Measurements from ENCODE around the gene REP15.
A peak's percentile ranks its signal among the peaks of the same experiment; 100 is the strongest.

The REP15 gene

GRCh38 chr12:27673101-27673718, 23.0 kb upstream of the REP15 start:
- FAIRE-seq (no peak), DNase-seq (ENCODE audit: insufficient read length) (no peak)
- TF ChIP-seq POLR2AphosphoS5 (IDR thresholded peaks at IDR 0.05; ENCODE audit: low read depth, low read length), result no peak
- no peak for TF ChIP-seq POLR2A (IDR thresholded peaks at IDR 0.05; ENCODE audit: low read depth, low read length)
- no peak for TF ChIP-seq TAF1 (IDR thresholded peaks at IDR 0.05; ENCODE audit: borderline replicate concordance, low read depth, low read length)

GRCh38 chr12:27674989-27675388, 21.3 kb upstream of the REP15 start:
- TF ChIP-seq TAF1 (IDR thresholded peaks at IDR 0.05; ENCODE audit: borderline replicate concordance, low read depth, low read length) (no peak), POLR2AphosphoS5 (IDR thresholded peaks at IDR 0.05; ENCODE audit: low read depth, low read length) (no peak), POLR2A (IDR thresholded peaks at IDR 0.05; ENCODE audit: low read depth, low read length) (no peak)
- no peak for DNase-seq (ENCODE audit: insufficient read length)
- FAIRE-seq, result peak; percentile 5

- TF ChIP-seq TAF1 (IDR thresholded peaks at IDR 0.05; ENCODE audit: borderline replicate concordance, low read depth, low read length) (no peak), POLR2AphosphoS5 (IDR thresholded peaks at IDR 0.05; ENCODE audit: low read depth, low read length) (no peak), POLR2A (IDR thresholded peaks at IDR 0.05; ENCODE audit: low read depth, low read length) (no peak)
- FAIRE-seq (no peak), DNase-seq (ENCODE audit: insufficient read length) (no peak)
Measured at GRCh38 chr12:27680619-27681018, 15.6 kb upstream of the REP15 start.

- FAIRE-seq (no peak), DNase-seq (ENCODE audit: insufficient read length) (no peak)
- TF ChIP-seq POLR2A (IDR thresholded peaks at IDR 0.05; ENCODE audit: low read depth, low read length), result no peak
- TF ChIP-seq POLR2AphosphoS5 (IDR thresholded peaks at IDR 0.05; ENCODE audit: low read depth, low read length), result no peak
- TF ChIP-seq TAF1 (IDR thresholded peaks at IDR 0.05; ENCODE audit: borderline replicate concordance, low read depth, low read length), result no peak
Measured at GRCh38 chr12:27682534-27682933, 13.7 kb upstream of the REP15 start.

- TF ChIP-seq TAF1 (IDR thresholded peaks at IDR 0.05; ENCODE audit: borderline replicate concordance, low read depth, low read length) (no peak), POLR2AphosphoS5 (IDR thresholded peaks at IDR 0.05; ENCODE audit: low read depth, low read length) (no peak), POLR2A (IDR thresholded peaks at IDR 0.05; ENCODE audit: low read depth, low read length) (no peak)
- FAIRE-seq (no peak), DNase-seq (ENCODE audit: insufficient read length) (no peak)
Measured at GRCh38 chr12:27685274-27685673, 11.0 kb upstream of the REP15 start.

GRCh38 chr12:27686147-27686546, 10.1 kb upstream of the REP15 start:
- TF ChIP-seq POLR2AphosphoS5 (IDR thresholded peaks at IDR 0.05; ENCODE audit: low read depth, low read length), result no peak
- no peak for TF ChIP-seq POLR2A (IDR thresholded peaks at IDR 0.05; ENCODE audit: low read depth, low read length)
- no peak for TF ChIP-seq TAF1 (IDR thresholded peaks at IDR 0.05; ENCODE audit: borderline replicate concordance, low read depth, low read length)
- DNase-seq (ENCODE audit: insufficient read length) (no peak), FAIRE-seq (no peak)

- DNase-seq (ENCODE audit: insufficient read length) (no peak), FAIRE-seq (no peak)
Measured at GRCh38 chr12:27688671-27689070, 7.6 kb upstream of the REP15 start.

GRCh38 chr12:27689558-27690180, 6.6 kb upstream of the REP15 start:
- TF ChIP-seq POLR2A (IDR thresholded peaks at IDR 0.05; ENCODE audit: low read depth, low read length) (no peak), POLR2AphosphoS5 (IDR thresholded peaks at IDR 0.05; ENCODE audit: low read depth, low read length) (no peak), TAF1 (IDR thresholded peaks at IDR 0.05; ENCODE audit: borderline replicate concordance, low read depth, low read length) (no peak)
- no peak for DNase-seq (ENCODE audit: insufficient read length)
- FAIRE-seq, result no peak

More at GRCh38 chr12:27688671-27689070, 7.6 kb upstream of the REP15 start:
- TF ChIP-seq POLR2AphosphoS5 (IDR thresholded peaks at IDR 0.05; ENCODE audit: low read depth, low read length) (no peak), POLR2A (IDR thresholded peaks at IDR 0.05; ENCODE audit: low read depth, low read length) (no peak), TAF1 (IDR thresholded peaks at IDR 0.05; ENCODE audit: borderline replicate concordance, low read depth, low read length) (no peak)

- FAIRE-seq (no peak), DNase-seq (ENCODE audit: insufficient read length) (no peak)
- TF ChIP-seq TAF1 (IDR thresholded peaks at IDR 0.05; ENCODE audit: borderline replicate concordance, low read depth, low read length) (no peak), POLR2AphosphoS5 (IDR thresholded peaks at IDR 0.05; ENCODE audit: low read depth, low read length) (no peak), POLR2A (IDR thresholded peaks at IDR 0.05; ENCODE audit: low read depth, low read length) (no peak)
Measured at GRCh38 chr12:27693403-27693802, 2.8 kb upstream of the REP15 start.

- FAIRE-seq, result no peak
- no peak for DNase-seq (ENCODE audit: insufficient read length)
- TF ChIP-seq TAF1 (IDR thresholded peaks at IDR 0.05; ENCODE audit: borderline replicate concordance, low read depth, low read length), result no peak
- TF ChIP-seq POLR2AphosphoS5 (IDR thresholded peaks at IDR 0.05; ENCODE audit: low read depth, low read length), result no peak
Measured at GRCh38 chr12:27695556-27696292, 523 bp upstream of the REP15 start.

GRCh38 chr12:27696864-27697564, 767 bp downstream of the REP15 start:
- TF ChIP-seq TAF1 (IDR thresholded peaks at IDR 0.05; ENCODE audit: borderline replicate concordance, low read depth, low read length), result no peak
- TF ChIP-seq POLR2AphosphoS5 (IDR thresholded peaks at IDR 0.05; ENCODE audit: low read depth, low read length), result no peak
- no peak for TF ChIP-seq POLR2A (IDR thresholded peaks at IDR 0.05; ENCODE audit: low read depth, low read length)
- no peak for FAIRE-seq
- DNase-seq (ENCODE audit: insufficient read length), result no peak
